ENCODE measurements around the gene PDLIM7. TPM values are rescaled to one million over a fixed set of nuclear protein-coding genes. Genes with fewer than 3 reads are reported as not detected.

PDLIM7 gene
- total and polyA plus RNA-seq, 2 of the 8 experiments (the other 6 are each of a cell fraction or from before 2014, with no cell fraction given): 67.3 to 94.2 TPM

DNA sequence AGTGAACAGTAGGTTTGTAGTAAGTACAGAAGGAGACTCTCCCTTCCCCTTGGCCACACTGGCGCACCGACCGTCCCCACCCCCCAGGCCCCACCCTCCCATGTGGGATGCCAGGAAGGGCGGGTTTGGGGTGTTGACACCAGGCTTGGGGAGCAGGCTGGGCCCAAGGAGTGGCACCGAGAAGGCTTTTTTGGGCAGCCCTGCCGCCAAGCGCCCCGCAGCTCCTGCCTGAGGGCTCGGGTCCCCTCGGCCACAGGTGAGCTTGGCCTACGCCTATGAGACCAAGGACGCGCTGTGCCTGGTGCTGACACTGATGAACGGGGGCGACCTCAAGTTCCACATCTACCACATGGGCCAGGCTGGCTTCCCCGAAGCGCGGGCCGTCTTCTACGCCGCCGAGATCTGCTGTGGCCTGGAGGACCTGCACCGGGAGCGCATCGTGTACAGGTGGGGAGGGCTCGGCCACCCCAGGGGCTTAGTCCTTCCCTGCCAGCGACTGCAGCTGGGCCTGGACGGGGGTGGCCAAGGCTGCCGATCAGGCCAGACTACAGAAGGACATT is 63.7 kb downstream of the PDLIM7 start (continued):
- TF ChIP-seq RAD21 (IDR thresholded peaks at IDR 0.05 in 1 of 2, conservative IDR thresholded peaks at IDR 0.05 in 1 of 2; ENCODE audit: low read depth in 2 of 2, low read length in 2 of 2): no peak

Other genes starting within 250 kb of the PDLIM7 start
- 18.8 and 20.5 TPM in 2 replicates for gene RAB24, start 193.9 kb downstream of the PDLIM7 start, total RNA-seq (2021; fragmentation: NEBNext Ultra II Directional; extraction: Animal tissue kit (Norgen Biotek cat#: 25700))
- gene RAB24, start 193.9 kb downstream of the PDLIM7 start, polyA plus RNA-seq (2011; rRNA removed): 33.8 and 40.4 TPM in 2 replicates
- gene PRELID1, start 193.8 kb downstream of the PDLIM7 start, total RNA-seq (2021; fragmentation: NEBNext Ultra II Directional; extraction: Animal tissue kit (Norgen Biotek cat#: 25700)): 272 and 279 TPM in 2 replicates
- gene PRELID1, start 193.8 kb downstream of the PDLIM7 start, polyA plus RNA-seq (2011; rRNA removed): 428 and 479 TPM in 2 replicates
- gene MXD3, start 185.7 kb downstream of the PDLIM7 start, total RNA-seq (2021; fragmentation: NEBNext Ultra II Directional; extraction: Animal tissue kit (Norgen Biotek cat#: 25700)): 7.7 and 10.3 TPM in 2 replicates
- gene MXD3, start 185.7 kb downstream of the PDLIM7 start, polyA plus RNA-seq (2011; rRNA removed): 6.5 and 10.3 TPM in 2 replicates
- 116 and 119 TPM in 2 replicates for gene LMAN2, start 145.9 kb downstream of the PDLIM7 start, total RNA-seq (2021; fragmentation: NEBNext Ultra II Directional; extraction: Animal tissue kit (Norgen Biotek cat#: 25700))
- 225 and 357 TPM in 2 replicates for gene LMAN2, start 145.9 kb downstream of the PDLIM7 start, polyA plus RNA-seq (2011; rRNA removed)
- gene RGS14, start 139.7 kb downstream of the PDLIM7 start, total RNA-seq (2021; fragmentation: NEBNext Ultra II Directional; extraction: Animal tissue kit (Norgen Biotek cat#: 25700)): 20.6 and 24.4 TPM in 2 replicates
- gene RGS14, start 139.7 kb downstream of the PDLIM7 start, polyA plus RNA-seq (2011; rRNA removed): 46.1 and 66.5 TPM in 2 replicates
- gene SLC34A1, start 113.2 kb downstream of the PDLIM7 start, total RNA-seq (2021; fragmentation: NEBNext Ultra II Directional; extraction: Animal tissue kit (Norgen Biotek cat#: 25700)): not detected in 2 replicates
- gene SLC34A1, start 113.2 kb downstream of the PDLIM7 start, polyA plus RNA-seq (2011; rRNA removed): not detected in 2 replicates
- gene PFN3, start 96.9 kb downstream of the PDLIM7 start, total RNA-seq (2021; fragmentation: NEBNext Ultra II Directional; extraction: Animal tissue kit (Norgen Biotek cat#: 25700)): not detected in 2 replicates
- gene PFN3, start 96.9 kb downstream of the PDLIM7 start, polyA plus RNA-seq (2011; rRNA removed): not detected in 2 replicates
- 5.4 and 6.5 TPM in 2 replicates for gene F12, start 88.0 kb downstream of the PDLIM7 start, total RNA-seq (2021; fragmentation: NEBNext Ultra II Directional; extraction: Animal tissue kit (Norgen Biotek cat#: 25700))
- 7.8 and 12.0 TPM in 2 replicates for gene F12, start 88.0 kb downstream of the PDLIM7 start, polyA plus RNA-seq (2011; rRNA removed)
- 52.0 and 57.8 TPM in 2 replicates for gene GRK6, start 70.9 kb downstream of the PDLIM7 start, total RNA-seq (2021; fragmentation: NEBNext Ultra II Directional; extraction: Animal tissue kit (Norgen Biotek cat#: 25700))
- 31.8 and 50.8 TPM in 2 replicates for gene GRK6, start 70.9 kb downstream of the PDLIM7 start, polyA plus RNA-seq (2011; rRNA removed)
- 8.0 and 8.6 TPM in 2 replicates for gene PRR7, start 50.8 kb downstream of the PDLIM7 start, total RNA-seq (2021; fragmentation: NEBNext Ultra II Directional; extraction: Animal tissue kit (Norgen Biotek cat#: 25700))
- gene PRR7, start 50.8 kb downstream of the PDLIM7 start, polyA plus RNA-seq (2011; rRNA removed): 11.8 and 23.1 TPM in 2 replicates
- gene DBN1, start 24.0 kb downstream of the PDLIM7 start, total RNA-seq (2021; fragmentation: NEBNext Ultra II Directional; extraction: Animal tissue kit (Norgen Biotek cat#: 25700)): 325 and 333 TPM in 2 replicates
- gene DBN1, start 24.0 kb downstream of the PDLIM7 start, polyA plus RNA-seq (2011; rRNA removed): 168 and 250 TPM in 2 replicates
- gene DOK3, start 12.2 kb upstream of the PDLIM7 start, total RNA-seq (2021; fragmentation: NEBNext Ultra II Directional; extraction: Animal tissue kit (Norgen Biotek cat#: 25700)): 6.4 and 8.6 TPM in 2 replicates
- gene DOK3, start 12.2 kb upstream of the PDLIM7 start, polyA plus RNA-seq (2011; rRNA removed): 4.2 and 6.3 TPM in 2 replicates
- 101 and 102 TPM in 2 replicates for gene DDX41, start 19.4 kb upstream of the PDLIM7 start, total RNA-seq (2021; fragmentation: NEBNext Ultra II Directional; extraction: Animal tissue kit (Norgen Biotek cat#: 25700))
- gene DDX41, start 19.4 kb upstream of the PDLIM7 start, polyA plus RNA-seq (2011; rRNA removed): 135 and 187 TPM in 2 replicates
- gene FAM193B, start 57.0 kb upstream of the PDLIM7 start, total RNA-seq (2021; fragmentation: NEBNext Ultra II Directional; extraction: Animal tissue kit (Norgen Biotek cat#: 25700)): 69.8 and 75.2 TPM in 2 replicates
- 49.9 and 91.8 TPM in 2 replicates for gene FAM193B, start 57.0 kb upstream of the PDLIM7 start, polyA plus RNA-seq (2011; rRNA removed)
- gene TMED9, start 94.6 kb upstream of the PDLIM7 start, total RNA-seq (2021; fragmentation: NEBNext Ultra II Directional; extraction: Animal tissue kit (Norgen Biotek cat#: 25700)): 156 and 160 TPM in 2 replicates
- gene TMED9, start 94.6 kb upstream of the PDLIM7 start, polyA plus RNA-seq (2011; rRNA removed): 130 and 141 TPM in 2 replicates
- 17.3 and 18.7 TPM in 2 replicates for gene B4GALT7, start 102.5 kb upstream of the PDLIM7 start, total RNA-seq (2021; fragmentation: NEBNext Ultra II Directional; extraction: Animal tissue kit (Norgen Biotek cat#: 25700))
- 31.9 and 38.1 TPM in 2 replicates for gene B4GALT7, start 102.5 kb upstream of the PDLIM7 start, polyA plus RNA-seq (2011; rRNA removed)

Measured in H1 (cell line).